HepG2 (cell line): ENCODE data around the gene KCNMA1.

Source experiments
- HOXA7 ChIP-seq: sonication (generic); formaldehyde crosslinking; IDR thresholded peaks from 2 replicates; pipeline ENCODE4 v1.8.1; 2022; ENCODE audit warnings: mild to moderate bottlenecking, missing genetic modification reagents, moderate library complexity
- MZF1 ChIP-seq: sonication (generic); formaldehyde crosslinking; IDR thresholded peaks from 2 replicates; pipeline ENCODE4 v1.8.1; 2023; ENCODE audit warnings: mild to moderate bottlenecking, missing genetic modification reagents, borderline replicate concordance
- NFE2 ChIP-seq: sonication (generic); formaldehyde crosslinking; IDR thresholded peaks from 2 replicates; pipeline ENCODE4 v1.4.0; 2020; ENCODE audit warnings: missing genetic modification reagents
- POLR2A ChIP-seq, 2 experiments: IDR thresholded peaks; 2 replicates each; pipeline ENCODE4 v1.6.1; 2011; ENCODE audit warnings: low read depth in 2 of 2, low read length in 2 of 2, mild to moderate bottlenecking in 1 of 2, moderate library complexity in 1 of 2; ENCODE audit not compliant: insufficient read depth in 1 of 2
- POLR2AphosphoS2 ChIP-seq: IDR thresholded peaks from 2 replicates; pipeline ENCODE4 v1.6.1; 2011; ENCODE audit warnings: low read depth, low read length, improper control_type of control experiment
- RFX5 ChIP-seq: IDR thresholded peaks from 2 replicates; pipeline ENCODE4 v1.6.1; 2011; ENCODE audit warnings: low read depth, low read length, improper control_type of control experiment
- SUZ12 ChIP-seq: fragments of 150-350 bp; IDR thresholded peaks from 2 replicates; pipeline ENCODE4 v1.6.1; 2014; ENCODE audit warnings: low read depth, low read length
- ZNF224 ChIP-seq: sonication (generic); formaldehyde crosslinking; IDR thresholded peaks from 2 replicates; pipeline ENCODE4 v1.5.0; 2020; ENCODE audit warnings: mild to moderate bottlenecking, missing genetic modification reagents
- TF ChIP-seq, protein P1 (sequence below): sonication (generic); formaldehyde crosslinking; conservative IDR thresholded peaks from 2 replicates; pipeline ENCODE4 v1.4.0; 2020; ENCODE audit warnings: missing genetic modification reagents
- TF ChIP-seq, protein P2 (sequence below): sonication (generic); formaldehyde crosslinking; IDR thresholded peaks from 2 replicates; pipeline ENCODE4 v1.5.0; 2020; ENCODE audit warnings: mild to moderate bottlenecking, missing genetic modification reagents
- TF ChIP-seq, protein P3 (sequence below): IDR thresholded peaks from 2 replicates; pipeline ENCODE4 v1.6.1; 2016; ENCODE audit warnings: low read depth

DNA sequence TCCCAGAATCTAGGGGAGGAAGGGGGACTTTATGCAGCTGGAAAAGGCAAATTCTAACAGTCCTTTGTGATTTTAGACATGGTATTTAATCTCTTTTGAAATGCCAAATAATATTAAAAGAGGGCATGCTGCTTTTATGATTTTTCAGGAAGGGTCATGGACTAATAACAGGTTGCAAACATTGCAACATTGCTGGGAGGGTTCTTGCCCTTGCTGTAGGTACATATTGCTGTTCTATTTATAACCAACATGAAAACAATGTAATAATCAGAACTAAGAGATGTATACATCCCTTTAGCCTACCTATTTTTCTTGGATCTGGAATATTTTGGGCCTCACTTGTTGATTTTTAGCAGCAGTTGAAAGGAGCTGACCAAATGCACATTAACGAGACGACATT is 411.6 kb downstream of the KCNMA1 start:
- TF ChIP-seq, protein P1, sequence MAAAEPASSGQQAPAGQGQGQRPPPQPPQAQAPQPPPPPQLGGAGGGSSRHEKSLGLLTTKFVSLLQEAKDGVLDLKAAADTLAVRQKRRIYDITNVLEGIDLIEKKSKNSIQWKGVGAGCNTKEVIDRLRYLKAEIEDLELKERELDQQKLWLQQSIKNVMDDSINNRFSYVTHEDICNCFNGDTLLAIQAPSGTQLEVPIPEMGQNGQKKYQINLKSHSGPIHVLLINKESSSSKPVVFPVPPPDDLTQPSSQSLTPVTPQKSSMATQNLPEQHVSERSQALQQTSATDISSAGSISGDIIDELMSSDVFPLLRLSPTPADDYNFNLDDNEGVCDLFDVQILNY (CRISPR knock-in tag) = no peak
- no peak for TF ChIP-seq MZF1 (CRISPR knock-in tag)
- TF ChIP-seq SUZ12 = no peak
- TF ChIP-seq ZNF224 (CRISPR knock-in tag) = no peak
- TF ChIP-seq HOXA7 (CRISPR knock-in tag) = no peak
- TF ChIP-seq, protein P2, sequence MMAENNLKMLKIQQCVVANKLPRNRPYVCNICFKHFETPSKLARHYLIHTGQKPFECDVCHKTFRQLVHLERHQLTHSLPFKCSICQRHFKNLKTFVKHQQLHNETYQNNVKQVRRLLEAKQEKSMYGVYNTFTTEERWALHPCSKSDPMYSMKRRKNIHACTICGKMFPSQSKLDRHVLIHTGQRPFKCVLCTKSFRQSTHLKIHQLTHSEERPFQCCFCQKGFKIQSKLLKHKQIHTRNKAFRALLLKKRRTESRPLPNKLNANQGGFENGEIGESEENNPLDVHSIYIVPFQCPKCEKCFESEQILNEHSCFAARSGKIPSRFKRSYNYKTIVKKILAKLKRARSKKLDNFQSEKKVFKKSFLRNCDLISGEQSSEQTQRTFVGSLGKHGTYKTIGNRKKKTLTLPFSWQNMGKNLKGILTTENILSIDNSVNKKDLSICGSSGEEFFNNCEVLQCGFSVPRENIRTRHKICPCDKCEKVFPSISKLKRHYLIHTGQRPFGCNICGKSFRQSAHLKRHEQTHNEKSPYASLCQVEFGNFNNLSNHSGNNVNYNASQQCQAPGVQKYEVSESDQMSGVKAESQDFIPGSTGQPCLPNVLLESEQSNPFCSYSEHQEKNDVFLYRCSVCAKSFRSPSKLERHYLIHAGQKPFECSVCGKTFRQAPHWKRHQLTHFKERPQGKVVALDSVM (CRISPR knock-in tag) = no peak
- TF ChIP-seq RFX5 = no peak
- TF ChIP-seq NFE2 = no peak
- TF ChIP-seq, protein P3, sequence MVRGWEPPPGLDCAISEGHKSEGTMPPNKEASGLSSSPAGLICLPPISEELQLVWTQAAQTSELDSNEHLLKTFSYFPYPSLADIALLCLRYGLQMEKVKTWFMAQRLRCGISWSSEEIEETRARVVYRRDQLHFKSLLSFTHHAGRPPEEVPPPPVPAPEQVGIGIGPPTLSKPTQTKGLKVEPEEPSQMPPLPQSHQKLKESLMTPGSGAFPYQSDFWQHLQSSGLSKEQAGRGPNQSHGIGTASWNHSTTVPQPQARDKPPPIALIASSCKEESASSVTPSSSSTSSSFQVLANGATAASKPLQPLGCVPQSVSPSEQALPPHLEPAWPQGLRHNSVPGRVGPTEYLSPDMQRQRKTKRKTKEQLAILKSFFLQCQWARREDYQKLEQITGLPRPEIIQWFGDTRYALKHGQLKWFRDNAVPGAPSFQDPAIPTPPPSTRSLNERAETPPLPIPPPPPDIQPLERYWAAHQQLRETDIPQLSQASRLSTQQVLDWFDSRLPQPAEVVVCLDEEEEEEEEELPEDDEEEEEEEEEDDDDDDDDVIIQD = no peak
- TF ChIP-seq POLR2AphosphoS2 = no peak
- TF ChIP-seq POLR2A (IDR thresholded peaks at IDR 0.05; ENCODE audit: insufficient read depth in 1 of 2, low read depth in 2 of 2, low read length in 2 of 2) = no peak
